ENCODE measurements around the gene TNNC1. TPM values are rescaled to one million over a fixed set of nuclear protein-coding genes. Genes with fewer than 3 reads are reported as not detected.
A peak's percentile ranks its signal among the peaks of the same experiment; 100 is the strongest.

Gene TNNC1
- total RNA-seq, 1 donor from 2014 or later, result 12.4 TPM

DNA sequence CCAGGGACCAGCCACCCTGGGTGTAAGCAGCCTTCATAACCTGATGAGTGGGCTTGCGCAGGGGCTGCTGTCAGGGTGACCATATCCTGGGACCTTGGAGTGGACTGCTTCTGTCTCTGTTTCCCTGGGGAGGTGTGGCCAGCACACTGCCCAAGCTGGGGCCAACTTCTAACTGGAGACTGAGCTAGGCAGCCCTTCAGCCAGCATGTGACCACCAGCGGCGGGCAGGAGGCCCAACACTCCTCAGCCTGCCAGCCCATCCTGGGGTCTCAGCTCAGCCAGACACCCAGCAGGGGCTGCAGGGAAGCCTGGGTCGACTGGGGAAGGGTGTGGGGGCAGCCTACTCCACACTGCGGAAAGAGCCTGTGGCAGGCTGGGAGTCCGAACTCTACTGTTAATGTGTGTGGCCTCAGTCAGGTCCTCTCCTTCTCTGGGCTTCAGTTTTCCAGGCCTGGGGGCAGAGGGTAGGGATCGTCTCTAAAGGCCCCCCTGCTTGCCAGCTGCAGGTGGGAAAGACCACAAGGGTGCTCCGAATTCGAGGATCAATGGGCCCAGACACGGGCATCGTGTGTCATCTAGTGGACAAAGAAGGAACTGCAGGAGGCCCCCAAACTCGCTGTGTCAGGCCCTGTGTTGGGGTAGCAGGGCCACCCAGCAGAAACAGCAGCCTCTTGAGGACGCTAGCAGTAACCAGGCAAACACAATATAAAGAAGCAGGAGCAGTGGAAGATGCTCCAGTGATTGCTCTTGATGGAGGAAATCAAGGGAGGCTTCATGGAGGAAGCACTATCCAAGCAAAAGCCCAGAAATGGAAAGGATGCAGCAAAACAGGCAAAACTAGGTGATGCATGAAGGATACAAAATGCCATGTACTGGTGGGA is 7.0 kb downstream of the TNNC1 start:
- H3K27ac Mint-ChIP-seq (ENCODE audit: unreplicated experiment), result no peak overlapping the region
- no peaks in the 10 kb centered on the region for H3K4me1 Mint-ChIP-seq (ENCODE audit: low read depth, unreplicated experiment)
- Histone ChIP-seq H3K4me3 (ENCODE audit: insufficient read depth, low read depth, low read length) (no peak overlapping the region), H2AFZ (ENCODE audit: low read depth, low read length) (no peak overlapping the region), H3K4me2 (ENCODE audit: low read length) (no peak overlapping the region), H3K9ac (ENCODE audit: low read length) (no peak overlapping the region), H4K20me1 (ENCODE audit: insufficient read depth, low read length) (no peaks in the 10 kb centered on the region), H3K27ac (ENCODE audit: low read depth, low read length) (no peak overlapping the region), H3K36me3 (ENCODE audit: insufficient read depth, low read length) (no peaks in the 10 kb centered on the region), H3K79me2 (ENCODE audit: insufficient read depth, low read length) (no peaks in the 10 kb centered on the region), H3K27me3 (ENCODE audit: insufficient read depth, low read length) (no peaks in the 10 kb centered on the region), H3K9me3 (ENCODE audit: insufficient read depth, low read depth, low read length) (no peaks in the 10 kb centered on the region), H3K4me1 (ENCODE audit: insufficient read depth, low read length) (peaks cover 9% of the 10 kb centered on the region)
- H3K36me3 Mint-ChIP-seq (ENCODE audit: low read depth, unreplicated experiment), result peaks cover 3% of the 10 kb centered on the region
- FAIRE-seq (peak; percentile 58), DNase-seq (ENCODE audit: low read depth) (no peak)
- no peaks in the 10 kb centered on the region for H3K9me3 Mint-ChIP-seq (ENCODE audit: unreplicated experiment)
- peaks cover 22% of the 10 kb centered on the region for H3K27me3 Mint-ChIP-seq (ENCODE audit: low read depth, unreplicated experiment)
- H3K4me3 Mint-ChIP-seq (ENCODE audit: unreplicated experiment), result no peak overlapping the region
- TF ChIP-seq EZH2 (IDR thresholded peaks at IDR 0.05; ENCODE audit: insufficient read depth, low read length) (no peak), CTCF (IDR thresholded peaks at IDR 0.05; ENCODE audit: insufficient read depth, low read depth, low read length) (peak; percentile 99)

GRCh38 chr3:52446042-52446441 is 7.8 kb downstream of the TNNC1 start:
- H2AFZ ChIP-seq (ENCODE audit: low read depth, low read length), result no peak overlapping the region
- H3K27ac ChIP-seq (ENCODE audit: low read depth, low read length), result no peak overlapping the region
- H3K27me3 Mint-ChIP-seq (ENCODE audit: low read depth, unreplicated experiment), result peaks cover 22% of the 10 kb centered on the region
- no peak overlapping the region for H3K4me3 ChIP-seq (ENCODE audit: insufficient read depth, low read depth, low read length)
- H3K27ac Mint-ChIP-seq (ENCODE audit: unreplicated experiment), result no peak overlapping the region
- TF ChIP-seq EZH2 (IDR thresholded peaks at IDR 0.05; ENCODE audit: insufficient read depth, low read length), result no peak
- no peak for TF ChIP-seq CTCF (IDR thresholded peaks at IDR 0.05; ENCODE audit: insufficient read depth, low read depth, low read length)
- no peak overlapping the region for H3K4me3 Mint-ChIP-seq (ENCODE audit: unreplicated experiment)
- no peak overlapping the region for H3K4me2 ChIP-seq (ENCODE audit: low read length)
- FAIRE-seq (no peak), DNase-seq (ENCODE audit: low read depth) (no peak)
- H3K9me3 Mint-ChIP-seq (ENCODE audit: unreplicated experiment), result no peaks in the 10 kb centered on the region
- H3K27me3 ChIP-seq (ENCODE audit: insufficient read depth, low read length), result no peaks in the 10 kb centered on the region
- peaks cover 9% of the 10 kb centered on the region for H3K4me1 ChIP-seq (ENCODE audit: insufficient read depth, low read length)
- H3K79me2 ChIP-seq (ENCODE audit: insufficient read depth, low read length), result no peaks in the 10 kb centered on the region
- no peaks in the 10 kb centered on the region for H4K20me1 ChIP-seq (ENCODE audit: insufficient read depth, low read length)
- no peaks in the 10 kb centered on the region for H3K9me3 ChIP-seq (ENCODE audit: insufficient read depth, low read depth, low read length)
- H3K36me3 ChIP-seq (ENCODE audit: insufficient read depth, low read length), result no peaks in the 10 kb centered on the region
- H3K9ac ChIP-seq (ENCODE audit: low read length), result no peak overlapping the region
- peaks cover 3% of the 10 kb centered on the region for H3K36me3 Mint-ChIP-seq (ENCODE audit: low read depth, unreplicated experiment)
- H3K4me1 Mint-ChIP-seq (ENCODE audit: low read depth, unreplicated experiment), result no peaks in the 10 kb centered on the region

All from astrocyte (in vitro differentiated cells and primary cell).